WERI-Rb-1 (cell line): ENCODE data around the gene TAF1A.
"Not testable (repeated sequence)": the region's sequence is repeated elsewhere in the genome, so short reads cannot be mapped to it uniquely, and the experiment has no call there.

Source experiments
- DNase-seq: peaks from one replicate; pipeline ENCODE4 v3.0.0-alpha.2; 2020
- H3K27ac ChIP-seq: fragments of 250-450 bp; sonication (Bioruptor Pico); 2 replicates; pipeline ENCODE4 v1.5.1; 2020; ENCODE audit warnings: mild to moderate bottlenecking, moderate library complexity
- H3K27me3 ChIP-seq: fragments of 250-450 bp; sonication (Bioruptor Pico); 2 replicates; pipeline ENCODE4 v1.5.1; 2021; ENCODE audit warnings: mild to moderate bottlenecking, low read depth, moderate library complexity; ENCODE audit not compliant: insufficient read depth, severe bottlenecking
- H3K36me3 ChIP-seq: fragments of 250-450 bp; sonication (Bioruptor Pico); 2 replicates; pipeline ENCODE4 v1.5.1; 2020; ENCODE audit warnings: mild to moderate bottlenecking, moderate library complexity
- H3K4me3 ChIP-seq: 2 replicates; pipeline ENCODE4 v1.5.1; 2011; ENCODE audit warnings: low read depth, mild to moderate bottlenecking, control low read depth, low read length
- H3K9me3 ChIP-seq: fragments of 250-450 bp; sonication (Bioruptor Pico); 2 replicates; pipeline ENCODE4 v1.5.1; 2021; ENCODE audit warnings: mild to moderate bottlenecking, moderate library complexity; ENCODE audit not compliant: severe bottlenecking
- TF ChIP-seq, protein P1 (sequence below): IDR thresholded peaks from 2 replicates; pipeline ENCODE4 v1.5.1; 2011; ENCODE audit warnings: low read depth, mild to moderate bottlenecking, control low read depth, inconsistent platforms, low read length

Gene TAF1A

DNA sequence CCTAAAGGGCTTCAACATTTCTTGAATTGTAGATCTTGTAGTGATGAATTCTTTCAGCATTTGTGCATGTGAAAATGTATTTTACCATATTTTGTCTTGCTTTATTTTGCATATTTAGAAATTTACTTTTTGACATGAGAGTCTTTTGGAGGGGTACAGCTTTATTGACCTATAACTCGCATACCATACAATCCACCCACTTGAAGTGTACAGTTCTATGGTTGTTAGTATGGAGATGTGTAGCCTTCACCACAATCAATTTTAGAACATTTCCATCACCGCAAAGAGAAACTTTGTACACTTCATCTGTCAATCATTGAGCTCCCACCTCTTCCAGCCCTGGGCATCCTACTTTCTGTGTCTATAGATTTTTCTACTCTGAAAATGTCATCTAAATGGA, 21.0 kb upstream of the TAF1A start:
- no peak overlapping the region for H3K27ac ChIP-seq
- TF ChIP-seq, protein P1, sequence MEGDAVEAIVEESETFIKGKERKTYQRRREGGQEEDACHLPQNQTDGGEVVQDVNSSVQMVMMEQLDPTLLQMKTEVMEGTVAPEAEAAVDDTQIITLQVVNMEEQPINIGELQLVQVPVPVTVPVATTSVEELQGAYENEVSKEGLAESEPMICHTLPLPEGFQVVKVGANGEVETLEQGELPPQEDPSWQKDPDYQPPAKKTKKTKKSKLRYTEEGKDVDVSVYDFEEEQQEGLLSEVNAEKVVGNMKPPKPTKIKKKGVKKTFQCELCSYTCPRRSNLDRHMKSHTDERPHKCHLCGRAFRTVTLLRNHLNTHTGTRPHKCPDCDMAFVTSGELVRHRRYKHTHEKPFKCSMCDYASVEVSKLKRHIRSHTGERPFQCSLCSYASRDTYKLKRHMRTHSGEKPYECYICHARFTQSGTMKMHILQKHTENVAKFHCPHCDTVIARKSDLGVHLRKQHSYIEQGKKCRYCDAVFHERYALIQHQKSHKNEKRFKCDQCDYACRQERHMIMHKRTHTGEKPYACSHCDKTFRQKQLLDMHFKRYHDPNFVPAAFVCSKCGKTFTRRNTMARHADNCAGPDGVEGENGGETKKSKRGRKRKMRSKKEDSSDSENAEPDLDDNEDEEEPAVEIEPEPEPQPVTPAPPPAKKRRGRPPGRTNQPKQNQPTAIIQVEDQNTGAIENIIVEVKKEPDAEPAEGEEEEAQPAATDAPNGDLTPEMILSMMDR = no peak

DNA sequence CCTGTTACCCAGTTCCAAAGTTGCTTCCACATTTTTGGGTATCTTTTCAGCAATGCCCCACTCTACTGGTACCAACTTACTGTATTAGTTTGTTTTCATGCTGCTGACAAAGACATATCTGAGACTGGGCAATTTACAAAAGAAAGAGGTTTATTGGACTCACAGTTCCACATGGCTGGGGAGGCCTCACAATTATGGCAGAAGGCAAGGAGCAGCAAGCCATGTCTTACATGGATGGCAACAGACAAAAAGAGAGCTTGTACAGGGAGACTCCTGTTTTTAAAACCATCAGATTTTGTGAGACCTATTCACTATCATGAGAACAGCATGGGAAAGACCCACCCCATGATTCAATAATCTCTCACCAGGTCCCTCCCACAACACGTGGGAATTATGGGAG, 19.4 kb upstream of the TAF1A start:
- H3K4me3 ChIP-seq, H3K27me3 ChIP-seq, H3K27ac ChIP-seq, H3K9me3 ChIP-seq, DNase-seq, H3K36me3 ChIP-seq: not testable (repeated sequence)

More for the DNA sequence above, 21.0 kb upstream of the TAF1A start:
- no peak for DNase-seq
- no peaks in the 10 kb centered on the region for H3K9me3 ChIP-seq
- H3K36me3 ChIP-seq = no peaks in the 10 kb centered on the region
- no peaks in the 10 kb centered on the region for H3K27me3 ChIP-seq
- no peak overlapping the region for H3K4me3 ChIP-seq

DNA sequence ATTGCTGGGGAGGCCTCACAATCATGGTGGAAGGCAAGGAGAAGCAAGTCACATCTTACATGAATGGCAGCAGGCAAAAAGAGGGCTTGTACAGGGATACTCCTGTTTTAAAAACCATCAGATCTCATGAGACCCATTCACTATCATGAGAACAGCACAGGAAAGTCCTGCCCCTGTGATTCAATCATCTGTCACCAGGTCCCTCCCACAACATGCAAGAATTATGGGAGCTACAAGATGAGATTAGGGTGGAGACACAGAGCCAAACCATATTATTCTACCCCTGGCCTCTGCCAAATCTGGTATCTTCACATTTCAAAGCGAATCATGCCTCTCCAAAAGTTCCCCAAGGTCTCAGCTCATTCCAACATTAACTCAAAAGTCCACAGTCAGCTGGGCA, 17.0 kb upstream of the TAF1A start:
- H3K36me3 ChIP-seq = no peaks in the 10 kb centered on the region
- DNase-seq = no peak
- H3K9me3 ChIP-seq = no peaks in the 10 kb centered on the region
- H3K4me3 ChIP-seq = no peak overlapping the region
- TF ChIP-seq, protein P1 = no peak
- H3K27ac ChIP-seq = no peak overlapping the region
- H3K27me3 ChIP-seq = no peaks in the 10 kb centered on the region

DNA sequence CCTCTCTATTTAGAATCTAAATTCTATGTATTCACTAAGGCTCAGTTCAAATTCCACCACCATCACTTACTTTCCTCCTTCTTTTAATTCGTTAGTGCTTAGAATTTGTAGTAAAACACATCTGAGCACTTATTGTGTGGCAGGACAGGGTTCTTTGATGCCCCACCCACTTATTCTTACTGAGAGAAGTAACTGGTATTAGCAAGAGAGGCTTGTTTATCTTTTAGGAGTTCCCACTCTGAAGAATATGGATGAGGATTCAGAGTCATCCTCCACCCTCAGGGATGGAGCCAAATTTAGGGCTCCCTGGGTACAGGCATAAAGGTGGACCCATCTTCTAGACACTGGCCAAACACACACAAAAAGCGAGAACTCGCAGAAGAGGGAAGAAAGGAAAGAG, 11.5 kb upstream of the TAF1A start:
- H3K36me3 ChIP-seq = no peaks in the 10 kb centered on the region
- no peak overlapping the region for H3K4me3 ChIP-seq
- H3K9me3 ChIP-seq = no peaks in the 10 kb centered on the region
- H3K27ac ChIP-seq = no peak overlapping the region
- TF ChIP-seq, protein P1 = no peak
- no peak for DNase-seq
- no peaks in the 10 kb centered on the region for H3K27me3 ChIP-seq

DNA sequence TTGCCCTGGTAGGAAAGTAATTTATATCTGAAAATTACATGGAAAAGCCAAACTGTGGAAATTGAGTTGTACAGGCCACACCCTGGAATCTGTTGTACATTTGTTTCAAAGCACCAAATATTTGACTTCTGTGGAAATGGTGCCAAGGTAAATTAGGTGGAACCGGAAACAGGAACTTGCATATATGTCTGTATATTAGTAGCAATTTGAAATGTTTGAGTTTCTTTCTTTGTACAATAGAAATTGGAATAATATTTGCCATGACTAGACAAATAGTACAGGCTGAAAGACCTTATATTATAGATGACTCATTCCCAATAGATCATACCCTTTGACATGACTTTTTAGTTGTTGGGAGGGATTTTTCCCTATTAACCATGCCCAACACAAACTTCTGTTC, 10.5 kb upstream of the TAF1A start:
- H3K4me3 ChIP-seq = no peak overlapping the region
- no peak overlapping the region for H3K27ac ChIP-seq
- TF ChIP-seq, protein P1 = no peak
- no peaks in the 10 kb centered on the region for H3K9me3 ChIP-seq
- DNase-seq = no peak
- no peaks in the 10 kb centered on the region for H3K27me3 ChIP-seq
- no peaks in the 10 kb centered on the region for H3K36me3 ChIP-seq

DNA sequence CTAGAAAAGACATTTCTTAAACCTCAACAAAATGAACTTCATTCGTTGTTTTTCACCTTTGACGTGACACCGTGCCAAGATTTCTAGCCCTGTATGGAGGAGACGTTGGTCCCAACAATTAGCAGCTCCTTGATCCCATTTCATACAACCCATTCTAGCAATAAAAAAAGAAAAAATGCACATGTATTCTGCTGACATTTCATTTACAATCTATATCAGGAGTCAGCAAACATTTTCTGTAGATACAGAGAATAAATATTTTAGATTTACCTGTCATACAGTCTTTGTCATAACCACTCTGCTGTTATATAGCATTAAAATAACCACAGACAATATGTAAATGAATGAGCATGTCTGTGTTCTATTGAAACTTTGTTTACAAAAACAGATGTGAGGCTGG, 7.0 kb upstream of the TAF1A start:
- Histone ChIP-seq H3K4me3 (no peak overlapping the region), H3K9me3 (no peaks in the 10 kb centered on the region), H3K36me3 (no peaks in the 10 kb centered on the region), H3K27ac (no peak overlapping the region), H3K27me3 (no peaks in the 10 kb centered on the region)
- no peak for DNase-seq
- TF ChIP-seq, protein P1 = no peak
